HEK293 (cell line): ENCODE results near the gene MRPS27.

ENCODE experiments used
- EGR2 ChIP-seq: fragments of 450-650 bp; formaldehyde crosslinking; IDR thresholded peaks from 2 replicates; pipeline ENCODE4 v1.5.1; 2016; ENCODE audit warnings: low read depth, missing biosample characterization, missing genetic modification characterization
- GLI2 ChIP-seq: fragments of 450-650 bp; formaldehyde crosslinking; IDR thresholded peaks from 2 replicates; pipeline ENCODE4; 2017; ENCODE audit warnings: missing biosample characterization, missing genetic modification characterization, low read depth, borderline replicate concordance
- HOXD13 ChIP-seq: sonication (generic); formaldehyde crosslinking; IDR thresholded peaks from 2 replicates; pipeline ENCODE4 v1.8.0; 2022; ENCODE audit warnings: missing genetic modification reagents, borderline replicate concordance
- KLF16 ChIP-seq: fragments of 450-650 bp; formaldehyde crosslinking; IDR thresholded peaks from 2 replicates; pipeline ENCODE4 v1.5.1; 2017; ENCODE audit warnings: missing biosample characterization, missing genetic modification characterization
- KLF8 ChIP-seq: fragments of 450-650 bp; formaldehyde crosslinking; IDR thresholded peaks from 2 replicates; pipeline ENCODE4 v1.5.1; 2016; ENCODE audit warnings: missing biosample characterization, missing genetic modification characterization
- PRDM10 ChIP-seq: fragments of 450-650 bp; formaldehyde crosslinking; IDR thresholded peaks from 2 replicates; pipeline ENCODE4 v1.5.1; 2016; ENCODE audit warnings: missing biosample characterization, missing genetic modification characterization
- RBAK ChIP-seq: fragments of 450-650 bp; formaldehyde crosslinking; IDR thresholded peaks from 2 replicates; pipeline ENCODE4 v1.5.1; 2016; ENCODE audit warnings: missing biosample characterization, missing genetic modification characterization
- YY2 ChIP-seq: fragments of 450-650 bp; formaldehyde crosslinking; IDR thresholded peaks from 2 replicates; pipeline ENCODE4 v1.5.1; 2016; ENCODE audit warnings: missing biosample characterization, missing genetic modification characterization
- ZBTB1 ChIP-seq: fragments of 450-650 bp; formaldehyde crosslinking; IDR thresholded peaks from 2 replicates; pipeline ENCODE4 v1.5.1; 2016; ENCODE audit warnings: missing biosample characterization, missing genetic modification characterization
- ZBTB17 ChIP-seq: fragments of 450-650 bp; formaldehyde crosslinking; IDR thresholded peaks from 2 replicates; pipeline ENCODE4 v1.5.1; 2016; ENCODE audit warnings: missing biosample characterization, missing genetic modification characterization
- ZBTB44 ChIP-seq: fragments of 450-650 bp; IDR thresholded peaks from 2 replicates; pipeline ENCODE4 v1.5.1; 2018; ENCODE audit warnings: missing biosample characterization, mild to moderate bottlenecking, missing genetic modification characterization
- ZBTB8A ChIP-seq: fragments of 450-650 bp; formaldehyde crosslinking; IDR thresholded peaks from 2 replicates; pipeline ENCODE4 v1.5.1; 2016; ENCODE audit warnings: missing biosample characterization, missing genetic modification characterization
- ZFP69B ChIP-seq: fragments of 450-650 bp; formaldehyde crosslinking; IDR thresholded peaks from 2 replicates; pipeline ENCODE4 v1.5.1; 2016; ENCODE audit warnings: missing biosample characterization, missing genetic modification characterization
- ZNF132 ChIP-seq: fragments of 450-650 bp; formaldehyde crosslinking; IDR thresholded peaks from 2 replicates; pipeline ENCODE4 v1.5.1; 2017; ENCODE audit warnings: missing biosample characterization, missing genetic modification characterization, borderline replicate concordance
- ZNF133 ChIP-seq: fragments of 450-650 bp; formaldehyde crosslinking; IDR thresholded peaks from 2 replicates; pipeline ENCODE4 v1.5.1; 2016; ENCODE audit warnings: missing biosample characterization, missing genetic modification characterization
- ZNF175 ChIP-seq: fragments of 450-650 bp; formaldehyde crosslinking; IDR thresholded peaks from 2 replicates; pipeline ENCODE4 v1.5.1; 2016; ENCODE audit warnings: missing biosample characterization, missing genetic modification characterization
- ZNF184 ChIP-seq: fragments of 450-650 bp; IDR thresholded peaks from 2 replicates; pipeline ENCODE4 v1.5.1; 2018; ENCODE audit warnings: missing biosample characterization, mild to moderate bottlenecking, missing genetic modification characterization
- ZNF2 ChIP-seq: fragments of 450-650 bp; formaldehyde crosslinking; IDR thresholded peaks from 2 replicates; pipeline ENCODE4 v1.5.1; 2016; ENCODE audit warnings: missing biosample characterization, missing genetic modification characterization
- ZNF223 ChIP-seq: fragments of 450-650 bp; formaldehyde crosslinking; IDR thresholded peaks from 2 replicates; pipeline ENCODE4 v1.5.1; 2016; ENCODE audit warnings: missing biosample characterization, missing genetic modification characterization
- ZNF23 ChIP-seq: fragments of 450-650 bp; formaldehyde crosslinking; IDR thresholded peaks from 2 replicates; pipeline ENCODE4 v1.5.1; 2016; ENCODE audit warnings: missing biosample characterization, missing genetic modification characterization, borderline replicate concordance
- ZNF26 ChIP-seq: fragments of 450-650 bp; formaldehyde crosslinking; IDR thresholded peaks from 2 replicates; pipeline ENCODE4 v1.5.1; 2016; ENCODE audit warnings: missing biosample characterization, missing genetic modification characterization
- ZNF423 ChIP-seq: fragments of 450-650 bp; formaldehyde crosslinking; IDR thresholded peaks from 2 replicates; pipeline ENCODE4 v1.5.1; 2016; ENCODE audit warnings: missing biosample characterization, missing genetic modification characterization
- ZNF501 ChIP-seq: fragments of 450-650 bp; formaldehyde crosslinking; IDR thresholded peaks from 2 replicates; pipeline ENCODE4 v1.5.1; 2016; ENCODE audit warnings: missing biosample characterization, missing genetic modification characterization
- ZNF513 ChIP-seq: fragments of 450-650 bp; IDR thresholded peaks from 2 replicates; pipeline ENCODE4 v1.5.1; 2018; ENCODE audit warnings: missing biosample characterization, missing genetic modification characterization
- ZNF571 ChIP-seq: fragments of 450-650 bp; formaldehyde crosslinking; IDR thresholded peaks from 2 replicates; pipeline ENCODE4 v1.5.0; 2017; ENCODE audit warnings: missing biosample characterization, missing genetic modification characterization
- ZNF629 ChIP-seq: fragments of 450-650 bp; formaldehyde crosslinking; IDR thresholded peaks from 2 replicates; pipeline ENCODE4 v1.5.1; 2017; ENCODE audit warnings: missing biosample characterization, missing genetic modification characterization
- ZNF777 ChIP-seq: fragments of 450-650 bp; formaldehyde crosslinking; IDR thresholded peaks from 2 replicates; pipeline ENCODE4 v1.5.1; 2017; ENCODE audit warnings: missing biosample characterization, missing genetic modification characterization, borderline replicate concordance
- ZNF785 ChIP-seq: fragments of 450-650 bp; formaldehyde crosslinking; IDR thresholded peaks from 2 replicates; pipeline ENCODE4 v1.5.1; 2016; ENCODE audit warnings: missing biosample characterization, missing genetic modification characterization
- ZSCAN23 ChIP-seq: fragments of 450-650 bp; formaldehyde crosslinking; IDR thresholded peaks from 2 replicates; pipeline ENCODE4 v1.5.1; 2016; ENCODE audit warnings: missing biosample characterization, missing genetic modification characterization
- TF ChIP-seq, protein P1 (sequence below): fragments of 450-650 bp; formaldehyde crosslinking; IDR thresholded peaks from 2 replicates; pipeline ENCODE4 v1.5.1; 2016; ENCODE audit warnings: missing biosample characterization, missing genetic modification characterization

The MRPS27 gene

DNA sequence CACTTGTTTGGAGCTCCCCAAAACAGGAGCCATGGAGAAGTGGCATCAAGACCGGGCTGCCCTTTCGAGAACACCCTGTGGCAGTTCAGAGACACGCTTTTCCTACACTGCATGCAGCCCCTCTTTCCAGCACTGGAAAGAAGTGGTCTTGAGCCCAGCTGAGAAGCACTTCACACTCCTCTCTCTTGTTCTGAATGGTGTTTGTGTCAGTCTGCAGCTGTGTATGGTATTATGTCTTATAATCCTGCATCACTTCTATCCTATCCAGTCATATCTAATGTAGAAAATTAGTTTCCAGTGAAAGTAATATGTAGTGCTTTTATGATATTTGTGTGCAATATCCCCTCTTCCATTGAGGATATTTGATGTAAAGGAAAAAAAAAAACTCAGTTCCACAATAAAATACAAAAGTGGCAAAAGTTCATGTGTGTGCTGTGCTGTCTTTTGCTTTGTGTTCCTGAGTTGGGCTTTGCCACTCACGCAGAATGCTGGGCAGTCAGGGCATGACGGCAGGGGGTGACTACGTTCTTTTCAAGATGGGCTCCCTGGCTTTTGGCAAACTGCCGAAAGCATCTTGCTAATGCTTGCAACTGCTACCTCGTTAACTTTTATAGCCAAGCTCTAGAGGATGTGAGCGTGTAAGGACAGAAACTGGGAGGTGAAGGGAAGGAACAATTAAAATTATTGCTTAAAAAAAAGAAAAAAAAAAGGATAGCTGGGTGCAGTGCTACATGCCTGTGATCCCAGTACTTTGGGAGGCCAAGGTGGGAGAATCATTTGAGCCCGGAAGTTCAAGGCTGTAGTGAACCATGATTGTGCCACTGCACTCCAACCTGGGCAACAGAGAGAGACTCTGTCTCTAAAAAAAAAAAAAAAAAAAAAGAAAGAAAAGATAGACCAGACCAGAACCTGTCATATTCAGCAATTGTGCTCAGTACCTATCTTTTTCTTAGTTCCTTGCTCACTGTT is 110.6 kb downstream of the MRPS27 start (continued):
- TF ChIP-seq EGR2 (tag by site-specific recombination) (no peak), ZNF23 (tag by site-specific recombination) (no peak), ZNF501 (tag by site-specific recombination) (no peak), ZNF423 (peak; percentile 36; the same call in 1 of the 2 replicates), ZNF513 (tag by site-specific recombination) (no peak), ZNF184 (tag by site-specific recombination) (no peak), ZBTB17 (tag by site-specific recombination) (peak; percentile 58), ZNF785 (tag by site-specific recombination) (no peak), RBAK (tag by site-specific recombination) (no peak), ZNF571 (tag by site-specific recombination) (no peak), ZNF2 (0 out of 2 replicates have a peak, but pooled peaks have one; percentile 28), ZNF26 (no peak), KLF16 (tag by site-specific recombination) (no peak), ZSCAN23 (tag by site-specific recombination) (no peak), GLI2 (no peak), ZBTB1 (tag by site-specific recombination) (no peak), ZFP69B (tag by site-specific recombination) (no peak), HOXD13 (CRISPR knock-in tag) (no peak), ZNF175 (tag by site-specific recombination) (no peak), ZNF133 (tag by site-specific recombination) (no peak), ZNF629 (peak; percentile 50), YY2 (tag by site-specific recombination) (no peak), ZNF223 (tag by site-specific recombination) (no peak), ZNF777 (tag by site-specific recombination) (no peak), ZNF132 (tag by site-specific recombination) (no peak), KLF8 (no peak), ZBTB8A (peak; percentile 66), PRDM10 (tag by site-specific recombination) (peak; percentile 62), ZBTB44 (tag by site-specific recombination) (peak; percentile 99)
- TF ChIP-seq, protein P1, sequence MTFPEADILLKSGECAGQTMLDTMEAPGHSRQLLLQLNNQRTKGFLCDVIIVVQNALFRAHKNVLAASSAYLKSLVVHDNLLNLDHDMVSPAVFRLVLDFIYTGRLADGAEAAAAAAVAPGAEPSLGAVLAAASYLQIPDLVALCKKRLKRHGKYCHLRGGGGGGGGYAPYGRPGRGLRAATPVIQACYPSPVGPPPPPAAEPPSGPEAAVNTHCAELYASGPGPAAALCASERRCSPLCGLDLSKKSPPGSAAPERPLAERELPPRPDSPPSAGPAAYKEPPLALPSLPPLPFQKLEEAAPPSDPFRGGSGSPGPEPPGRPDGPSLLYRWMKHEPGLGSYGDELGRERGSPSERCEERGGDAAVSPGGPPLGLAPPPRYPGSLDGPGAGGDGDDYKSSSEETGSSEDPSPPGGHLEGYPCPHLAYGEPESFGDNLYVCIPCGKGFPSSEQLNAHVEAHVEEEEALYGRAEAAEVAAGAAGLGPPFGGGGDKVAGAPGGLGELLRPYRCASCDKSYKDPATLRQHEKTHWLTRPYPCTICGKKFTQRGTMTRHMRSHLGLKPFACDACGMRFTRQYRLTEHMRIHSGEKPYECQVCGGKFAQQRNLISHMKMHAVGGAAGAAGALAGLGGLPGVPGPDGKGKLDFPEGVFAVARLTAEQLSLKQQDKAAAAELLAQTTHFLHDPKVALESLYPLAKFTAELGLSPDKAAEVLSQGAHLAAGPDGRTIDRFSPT (tag by site-specific recombination): peak; percentile 80; the same call in 1 of the 2 replicates
